Upper lobe of right lung (tissue), 1 donor: ENCODE data around the gene LMTK2. TPM values are rescaled to one million over a fixed set of nuclear protein-coding genes. Genes with fewer than 3 reads are reported as not detected.

Experiments
- ATAC-seq: fragments of 200-7000 bp; cut with Tn5 transposase; one replicate; pipeline ENCODE4 v1.9.1; 2020; ENCODE audit warnings: mild to moderate bottlenecking, moderate library complexity
- DNase-seq: peaks from one replicate; pipeline ENCODE4 v3.0.0-alpha.2; 2020
- H3K27ac ChIP-seq: fragments of 200-600 bp; one replicate; pipeline ENCODE4 v1.8.0; 2022
- H3K27me3 ChIP-seq: fragments of 200-600 bp; one replicate; pipeline ENCODE4 v1.8.0; 2022; ENCODE audit warnings: mild to moderate bottlenecking
- H3K36me3 ChIP-seq: fragments of 200-600 bp; one replicate; pipeline ENCODE4 v1.8.0; 2022
- H3K4me1 ChIP-seq: fragments of 200-600 bp; one replicate; pipeline ENCODE4 v1.8.0; 2022
- H3K4me3 ChIP-seq: fragments of 200-600 bp; one replicate; pipeline ENCODE4 v1.8.0; 2022; ENCODE audit warnings: mild to moderate bottlenecking
- H3K9me3 ChIP-seq: fragments of 200-600 bp; one replicate; pipeline ENCODE4 v1.8.0; 2022
- CTCF ChIP-seq: fragments of 200-600 bp; IDR thresholded peaks from one replicate; pipeline ENCODE4 v1.8.0; 2022; ENCODE audit warnings: antibody characterized with exemption
- intact Hi-C: fragments of 100-400 bp; cut with DNase I; formaldehyde crosslinking; loops from one replicate; pipeline ENCODE4 v1.11.0; 2022
- total RNA-seq: library from RNA; stranded (reverse); fragmentation: NEBNext Ultra II Directional; extraction: Animal tissue kit (Norgen Biotek cat#: 25700); gene quantifications from one replicate; pipeline ENCODE4 v1.2.1, GENCODE V29; 2021
- donor health status: DM: no; HTN: yes; CAD: no; lungs with severe emphysema.

Gene LMTK2
- total RNA-seq, 1 donor from 2014 or later: 40.8 TPM

DNA sequence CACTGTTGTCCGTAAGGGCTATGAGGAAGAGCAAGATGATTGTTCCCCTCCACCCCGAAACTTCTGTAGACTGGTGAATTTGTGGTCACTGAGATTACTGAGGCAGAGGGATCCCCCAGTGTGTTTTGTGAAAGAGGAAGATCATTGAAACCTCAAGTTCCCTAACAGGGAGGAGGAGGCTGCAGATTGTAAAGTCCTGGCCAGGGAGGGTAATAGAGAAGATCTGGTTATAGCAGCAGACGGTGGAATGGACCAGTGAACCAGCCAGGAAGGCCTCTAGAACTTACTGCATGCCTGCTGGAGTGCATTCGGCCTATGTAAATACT is 31.1 kb downstream of the LMTK2 start:
- no peak for TF ChIP-seq CTCF
- H3K9me3 ChIP-seq: no peaks in the 10 kb centered on the region
- intact Hi-C loops: no loop called here
- H3K27me3 ChIP-seq: no peaks in the 10 kb centered on the region
- H3K27ac ChIP-seq: no peak overlapping the region
- peaks cover 32% of the 10 kb centered on the region for H3K36me3 ChIP-seq
- DNase-seq (no peak), ATAC-seq (peak; percentile 91)
- H3K4me1 ChIP-seq: peaks cover 22% of the 10 kb centered on the region
- no peak overlapping the region for H3K4me3 ChIP-seq

GRCh38 chr7:98138672-98139071 is 32.0 kb downstream of the LMTK2 start:
- TF ChIP-seq CTCF: no peak
- H3K36me3 ChIP-seq: peaks cover 41% of the 10 kb centered on the region
- no peak overlapping the region for H3K4me3 ChIP-seq
- no peaks in the 10 kb centered on the region for H3K9me3 ChIP-seq
- intact Hi-C loops: no loop called here
- DNase-seq: no peak
- no peak overlapping the region for H3K27ac ChIP-seq
- no peak for ATAC-seq
- H3K4me1 ChIP-seq: peaks cover 15% of the 10 kb centered on the region
- H3K27me3 ChIP-seq: no peaks in the 10 kb centered on the region

- no peak for ATAC-seq
- intact Hi-C loops: no loop called here
Measured at GRCh38 chr7:98142658-98143057, 36.0 kb downstream of the LMTK2 start.

DNA sequence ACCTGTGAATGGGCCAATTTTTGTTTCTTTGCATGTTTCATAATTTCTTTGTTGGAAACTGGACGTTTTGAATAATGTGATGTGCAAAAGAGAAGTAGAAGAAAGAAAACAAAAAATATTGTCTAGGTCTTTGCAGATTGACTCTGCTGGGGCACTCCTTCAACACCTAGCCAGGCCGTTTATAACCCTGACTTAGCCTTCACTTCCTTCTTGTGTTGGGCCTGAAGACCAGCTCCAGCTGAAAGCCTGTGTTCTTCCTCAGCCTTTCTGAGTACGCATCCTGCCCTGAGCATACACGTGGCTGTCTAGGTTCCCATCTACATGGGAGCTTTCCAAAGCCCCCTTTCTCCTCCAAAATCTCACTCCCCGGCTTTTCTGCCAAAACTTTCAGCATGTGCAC is 41.9 kb downstream of the LMTK2 start:
- intact Hi-C loops: no loop called here
- DNase-seq (no peak), ATAC-seq (no peak)
- Histone ChIP-seq H3K4me1 (no peaks in the 10 kb centered on the region), H3K9me3 (no peaks in the 10 kb centered on the region), H3K4me3 (no peak overlapping the region), H3K27me3 (no peaks in the 10 kb centered on the region), H3K36me3 (peaks cover 33% of the 10 kb centered on the region), H3K27ac (no peak overlapping the region)
- TF ChIP-seq CTCF: no peak

More at GRCh38 chr7:98142658-98143057, 36.0 kb downstream of the LMTK2 start:
- no peak overlapping the region for H3K4me3 ChIP-seq
- no peak for DNase-seq
- no peak overlapping the region for H3K27ac ChIP-seq
- H3K4me1 ChIP-seq: peaks cover 4% of the 10 kb centered on the region
- no peaks in the 10 kb centered on the region for H3K27me3 ChIP-seq
- H3K9me3 ChIP-seq: no peaks in the 10 kb centered on the region
- peaks cover 51% of the 10 kb centered on the region for H3K36me3 ChIP-seq
- no peak for TF ChIP-seq CTCF

DNA sequence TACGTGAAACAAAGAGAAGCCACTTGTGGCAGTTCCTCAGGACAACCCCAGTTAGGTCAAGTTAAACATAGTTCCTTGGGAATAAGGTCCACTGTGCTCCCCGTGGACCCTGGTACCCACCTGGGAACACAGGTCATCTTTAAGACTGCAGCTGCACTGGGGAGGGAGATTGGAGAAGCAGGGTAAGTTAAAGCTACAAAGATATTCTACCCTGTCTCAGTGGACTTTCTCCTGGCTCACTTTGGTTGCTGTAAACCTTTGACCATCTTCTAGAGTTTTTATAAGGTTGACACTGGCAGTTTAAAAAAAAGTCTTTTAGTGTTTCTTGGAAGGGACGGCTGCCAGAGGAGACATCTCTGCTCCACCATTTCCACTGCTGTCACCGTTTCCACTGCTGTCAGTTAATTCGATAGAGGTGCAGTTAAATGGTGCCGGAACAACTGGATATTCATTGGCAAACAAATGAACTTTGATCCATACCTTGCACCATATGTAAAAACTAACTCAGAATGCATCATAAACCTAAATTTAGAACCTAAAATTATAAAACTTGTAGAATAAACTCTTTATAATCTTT is 42.5 kb downstream of the LMTK2 start:
- H3K4me1 ChIP-seq: no peaks in the 10 kb centered on the region
- intact Hi-C loops: no loop called here
- no peak for DNase-seq
- H3K36me3 ChIP-seq: peaks cover 29% of the 10 kb centered on the region
- no peaks in the 10 kb centered on the region for H3K9me3 ChIP-seq
- ATAC-seq: no peak
- H3K27ac ChIP-seq: no peak overlapping the region
- H3K4me3 ChIP-seq: no peak overlapping the region
- H3K27me3 ChIP-seq: no peaks in the 10 kb centered on the region
- TF ChIP-seq CTCF: no peak

DNA sequence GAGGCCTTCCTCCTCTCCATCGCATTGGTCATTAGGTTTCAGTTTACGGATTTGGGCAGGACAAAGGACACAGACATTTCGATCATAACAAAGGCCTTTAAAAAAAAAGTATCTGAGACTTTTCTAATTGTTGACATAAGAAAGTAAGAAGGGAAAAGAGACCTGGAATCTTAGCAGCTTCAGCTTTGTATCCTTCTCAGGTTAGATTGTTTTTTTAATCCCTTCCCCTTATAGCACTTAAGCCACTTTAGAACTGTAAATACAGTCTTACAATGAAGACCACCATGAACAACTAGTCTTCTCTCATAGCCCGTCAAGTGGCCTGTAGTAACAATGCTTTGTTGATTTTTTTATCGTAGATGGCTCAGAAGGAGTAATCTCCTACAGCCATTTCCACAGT is 45.2 kb downstream of the LMTK2 start:
- intact Hi-C loops: no loop called here
- ATAC-seq (no peak), DNase-seq (no peak)
- TF ChIP-seq CTCF: no peak
- no peak overlapping the region for H3K4me3 ChIP-seq
- H3K4me1 ChIP-seq: no peaks in the 10 kb centered on the region
- no peaks in the 10 kb centered on the region for H3K9me3 ChIP-seq
- H3K27ac ChIP-seq: no peak overlapping the region
- peaks cover 47% of the 10 kb centered on the region for H3K36me3 ChIP-seq
- no peaks in the 10 kb centered on the region for H3K27me3 ChIP-seq
